ENCODE results near the gene SLC7A14.

Gene SLC7A14

GRCh38 chr3:170428095-170428494 is 157.8 kb downstream of the SLC7A14 start:
- Mint-ChIP-seq H3K27ac (no peak overlapping the region), H3K4me3 (no peak overlapping the region)

DNA sequence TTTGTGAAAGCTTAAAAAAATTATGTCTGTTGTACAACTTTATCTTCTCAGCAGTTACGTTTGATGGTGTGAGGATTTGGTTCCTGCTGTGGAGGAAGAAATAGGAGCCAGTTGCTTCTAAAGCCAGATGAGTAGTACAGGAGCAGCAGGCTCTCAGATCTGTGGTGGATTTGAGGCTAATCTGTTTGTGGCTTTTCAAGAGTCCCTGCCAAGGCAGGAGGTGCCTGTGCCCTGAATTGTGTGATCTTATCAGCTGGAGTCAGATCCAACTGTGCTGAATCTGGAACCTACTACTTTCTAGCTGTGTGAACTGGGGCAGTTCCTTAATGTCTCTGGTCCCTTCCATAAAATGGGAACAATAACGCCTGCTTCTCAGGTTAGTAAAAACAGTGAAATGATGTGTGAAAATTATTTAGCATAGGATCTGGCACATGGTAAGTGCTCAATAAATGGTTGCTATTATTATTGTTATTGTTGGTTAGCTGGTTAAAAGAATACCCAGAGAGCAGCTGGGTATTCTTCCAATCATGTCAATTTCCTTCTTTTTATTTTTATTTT is 159.6 kb downstream of the SLC7A14 start:
- H3K4me3 Mint-ChIP-seq = no peak overlapping the region
- no peak for ATAC-seq
- no peaks in the 10 kb centered on the region for H3K9me3 Mint-ChIP-seq
- H3K4me1 Mint-ChIP-seq = peaks cover 12% of the 10 kb centered on the region
- no peaks in the 10 kb centered on the region for H3K36me3 Mint-ChIP-seq
- H3K27me3 Mint-ChIP-seq = no peaks in the 10 kb centered on the region
- H3K27ac Mint-ChIP-seq = no peak overlapping the region

More at GRCh38 chr3:170428095-170428494, 157.8 kb downstream of the SLC7A14 start:
- Mint-ChIP-seq H3K9me3 (no peaks in the 10 kb centered on the region), H3K4me1 (peaks cover 6% of the 10 kb centered on the region), H3K36me3 (no peaks in the 10 kb centered on the region), H3K27me3 (no peaks in the 10 kb centered on the region)
- ATAC-seq = no peak

GRCh38 chr3:170425491-170426239 is 160.2 kb downstream of the SLC7A14 start:
- H3K27ac Mint-ChIP-seq = no peak overlapping the region
- no peak overlapping the region for H3K4me3 Mint-ChIP-seq
- H3K36me3 Mint-ChIP-seq = no peaks in the 10 kb centered on the region
- ATAC-seq = no peak
- peaks cover 14% of the 10 kb centered on the region for H3K4me1 Mint-ChIP-seq
- no peaks in the 10 kb centered on the region for H3K9me3 Mint-ChIP-seq
- H3K27me3 Mint-ChIP-seq = peaks cover 3% of the 10 kb centered on the region

DNA sequence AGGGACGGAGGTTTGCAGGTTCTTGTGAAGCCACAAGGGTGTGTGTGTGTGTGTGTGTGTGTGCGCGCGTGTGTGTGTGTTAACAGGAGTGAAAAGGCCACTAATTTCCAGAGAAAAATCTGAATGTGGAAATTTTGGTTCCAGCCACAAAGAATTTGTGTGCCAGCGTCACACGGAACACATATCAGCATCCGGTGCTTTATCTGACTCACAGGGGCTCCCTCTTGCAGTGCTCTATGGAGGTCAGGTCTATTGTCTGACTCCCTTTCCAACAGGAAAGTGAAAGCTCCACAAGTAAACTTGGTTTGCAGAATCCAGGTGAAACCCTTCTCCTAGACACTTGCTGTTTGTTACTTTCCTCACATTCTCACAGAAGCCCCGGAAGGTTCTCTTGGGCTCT is 161.0 kb downstream of the SLC7A14 start:
- Mint-ChIP-seq H3K36me3 (no peaks in the 10 kb centered on the region), H3K9me3 (no peaks in the 10 kb centered on the region), H3K27me3 (peaks cover 10% of the 10 kb centered on the region), H3K4me3 (no peak overlapping the region), H3K4me1 (peaks cover 22% of the 10 kb centered on the region), H3K27ac (no peak overlapping the region)
- ATAC-seq = no peak

- no peak overlapping the region for H3K27ac Mint-ChIP-seq
- peaks cover 28% of the 10 kb centered on the region for H3K27me3 Mint-ChIP-seq
- no peaks in the 10 kb centered on the region for H3K36me3 Mint-ChIP-seq
- no peaks in the 10 kb centered on the region for H3K9me3 Mint-ChIP-seq
- ATAC-seq = no peak
- no peak overlapping the region for H3K4me3 Mint-ChIP-seq
- H3K4me1 Mint-ChIP-seq = peaks cover 25% of the 10 kb centered on the region
Measured at GRCh38 chr3:170423001-170423615, 162.8 kb downstream of the SLC7A14 start.

- H3K27ac Mint-ChIP-seq = no peak overlapping the region
- H3K9me3 Mint-ChIP-seq = no peaks in the 10 kb centered on the region
- peaks cover 41% of the 10 kb centered on the region for H3K27me3 Mint-ChIP-seq
- H3K36me3 Mint-ChIP-seq = no peaks in the 10 kb centered on the region
- peaks cover 29% of the 10 kb centered on the region for H3K4me1 Mint-ChIP-seq
- no peak for ATAC-seq
- no peak overlapping the region for H3K4me3 Mint-ChIP-seq
Measured at GRCh38 chr3:170421758-170422157, 164.1 kb downstream of the SLC7A14 start.

- ATAC-seq = no peak
- Mint-ChIP-seq H3K27ac (no peak overlapping the region), H3K27me3 (peaks cover 41% of the 10 kb centered on the region), H3K4me3 (no peak overlapping the region), H3K9me3 (no peaks in the 10 kb centered on the region), H3K36me3 (no peaks in the 10 kb centered on the region), H3K4me1 (peaks cover 29% of the 10 kb centered on the region)
Measured at GRCh38 chr3:170421111-170421641, 164.7 kb downstream of the SLC7A14 start.

GRCh38 chr3:170420307-170420821 is 165.5 kb downstream of the SLC7A14 start:
- peaks cover 41% of the 10 kb centered on the region for H3K27me3 Mint-ChIP-seq
- H3K4me3 Mint-ChIP-seq = peak overlapping the region; percentile 33
- no peaks in the 10 kb centered on the region for H3K9me3 Mint-ChIP-seq
- H3K36me3 Mint-ChIP-seq = no peaks in the 10 kb centered on the region
- H3K27ac Mint-ChIP-seq = no peak overlapping the region
- ATAC-seq = no peak
- peaks cover 29% of the 10 kb centered on the region for H3K4me1 Mint-ChIP-seq

DNA sequence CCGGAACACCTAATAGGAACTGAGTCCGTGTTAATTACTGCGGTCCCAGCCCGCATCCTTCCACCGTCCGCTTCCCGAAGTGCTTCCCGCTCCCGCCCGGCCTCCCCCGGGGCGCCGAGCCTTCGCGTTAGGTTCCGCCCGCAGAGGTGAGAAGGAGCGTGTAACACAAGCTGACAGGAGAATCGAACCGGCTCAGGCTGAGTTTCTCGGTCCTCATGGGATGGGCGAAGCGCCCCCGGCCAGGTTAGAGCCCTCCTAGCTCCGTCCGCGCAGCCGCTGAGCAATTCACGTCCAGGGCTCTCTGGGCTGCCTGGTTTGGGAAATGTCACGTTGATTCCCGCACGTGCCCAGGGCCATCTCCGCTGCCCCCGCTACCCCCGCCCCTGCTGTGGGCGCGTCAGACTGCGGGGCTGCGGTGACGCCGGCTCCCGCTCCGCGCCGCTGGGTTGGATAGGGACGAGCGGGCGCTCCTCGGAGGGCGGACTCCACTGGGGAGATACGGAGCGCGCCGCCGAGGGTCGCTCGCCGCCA is 166.3 kb downstream of the SLC7A14 start:
- ATAC-seq = no peak
- Mint-ChIP-seq H3K27me3 (peaks cover 41% of the 10 kb centered on the region), H3K4me3 (peak overlapping the region; percentile 50), H3K9me3 (no peaks in the 10 kb centered on the region), H3K27ac (no peak overlapping the region), H3K36me3 (no peaks in the 10 kb centered on the region), H3K4me1 (peaks cover 29% of the 10 kb centered on the region)

DNA sequence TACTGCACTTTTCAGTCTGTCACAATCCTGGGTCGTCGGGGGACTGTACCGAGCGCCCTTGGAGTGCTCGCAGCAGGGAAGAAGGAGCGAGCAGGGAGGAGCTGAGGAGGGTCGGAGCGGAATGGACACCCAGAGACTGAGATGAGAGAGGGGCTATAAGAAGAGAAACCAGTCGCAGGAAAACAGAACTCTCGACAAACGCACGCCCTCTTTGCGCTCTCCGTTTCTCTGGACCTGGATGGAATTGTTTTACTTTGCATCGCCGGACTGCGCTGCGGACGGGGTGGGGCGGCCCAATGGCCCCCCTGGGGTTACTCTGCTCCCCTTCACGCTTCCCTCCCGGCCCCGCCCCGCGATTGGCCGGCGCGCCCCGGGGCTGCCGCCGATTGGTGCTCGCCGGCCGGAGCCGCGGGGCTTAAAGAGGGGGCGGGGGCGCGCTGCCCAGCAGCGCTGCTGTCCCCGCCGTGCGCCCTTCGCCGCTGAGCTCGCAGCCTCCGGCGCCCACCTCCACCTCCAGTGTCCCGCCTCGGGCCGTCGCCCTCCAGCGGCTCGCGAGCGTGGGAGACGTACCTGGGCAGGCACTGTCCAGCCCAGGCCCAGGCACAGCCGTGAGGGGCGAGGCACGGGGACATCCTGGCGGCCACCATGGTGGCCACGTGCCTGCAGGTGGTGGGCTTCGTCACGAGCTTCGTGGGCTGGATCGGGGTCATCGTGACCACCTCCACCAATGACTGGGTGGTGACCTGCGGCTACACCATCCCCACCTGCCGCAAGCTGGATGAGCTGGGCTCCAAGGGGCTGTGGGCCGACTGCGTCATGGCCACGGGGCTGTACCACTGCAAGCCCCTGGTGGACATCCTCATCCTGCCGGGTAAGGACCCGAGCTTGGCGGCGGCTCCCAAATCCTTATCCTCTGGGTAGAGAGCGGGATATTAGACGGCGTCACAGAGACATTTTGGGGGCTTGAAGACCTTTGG is 167.2 kb downstream of the SLC7A14 start, which contains the start of gene CLDN11:
Gene CLDN11 (plus strand): TSS at position 447 of the 977 bp plus-strand sequence. CDS start 199 bp downstream, at position 646.
- Mint-ChIP-seq H3K27ac (peak within 1 kb of the TSS; percentile 41), H3K36me3 (no peaks in the 10 kb centered on the region), H3K4me3 (peak within 1 kb of the TSS; percentile 82), H3K9me3 (no peaks in the 10 kb centered on the region), H3K4me1 (peaks cover 29% of the 10 kb centered on the region), H3K27me3 (peaks cover 41% of the 10 kb centered on the region)
- peak; percentile 40 for ATAC-seq

- Mint-ChIP-seq H3K27ac (no peak overlapping the region), H3K4me1 (peaks cover 29% of the 10 kb centered on the region), H3K36me3 (no peaks in the 10 kb centered on the region), H3K27me3 (peaks cover 41% of the 10 kb centered on the region), H3K9me3 (no peaks in the 10 kb centered on the region), H3K4me3 (no peak overlapping the region)
- ATAC-seq = no peak
Measured at GRCh38 chr3:170417090-170417489, 168.8 kb downstream of the SLC7A14 start.

- ATAC-seq = peak; percentile 65
- Mint-ChIP-seq H3K4me3 (no peak overlapping the region), H3K9me3 (no peaks in the 10 kb centered on the region), H3K27me3 (peaks cover 24% of the 10 kb centered on the region), H3K36me3 (no peaks in the 10 kb centered on the region), H3K27ac (no peak overlapping the region), H3K4me1 (peaks cover 10% of the 10 kb centered on the region)
Measured at GRCh38 chr3:170414202-170414663, 171.6 kb downstream of the SLC7A14 start.

DNA sequence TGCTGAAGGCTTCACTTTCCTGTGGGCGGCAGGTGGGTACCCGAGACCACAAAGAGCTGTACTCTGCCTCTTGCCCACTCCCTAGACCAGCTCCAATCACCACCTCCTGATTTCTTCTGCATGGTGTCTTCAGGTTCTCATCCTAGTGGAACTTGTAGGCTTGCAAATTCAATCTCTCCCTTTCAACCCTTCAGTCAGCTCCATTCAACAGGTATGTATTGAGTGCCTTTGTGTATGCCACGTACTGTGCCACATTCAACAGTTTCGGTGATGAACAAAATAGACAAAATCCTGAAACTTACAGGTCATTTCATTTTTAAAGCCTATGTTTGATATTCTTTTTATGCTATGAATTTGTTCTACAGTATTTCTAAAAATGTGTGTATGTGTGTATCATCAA is 172.6 kb downstream of the SLC7A14 start:
- Mint-ChIP-seq H3K4me1 (peaks cover 6% of the 10 kb centered on the region), H3K9me3 (no peaks in the 10 kb centered on the region), H3K27ac (no peak overlapping the region), H3K4me3 (no peak overlapping the region), H3K36me3 (no peaks in the 10 kb centered on the region), H3K27me3 (peaks cover 15% of the 10 kb centered on the region)
- no peak for ATAC-seq

DNA sequence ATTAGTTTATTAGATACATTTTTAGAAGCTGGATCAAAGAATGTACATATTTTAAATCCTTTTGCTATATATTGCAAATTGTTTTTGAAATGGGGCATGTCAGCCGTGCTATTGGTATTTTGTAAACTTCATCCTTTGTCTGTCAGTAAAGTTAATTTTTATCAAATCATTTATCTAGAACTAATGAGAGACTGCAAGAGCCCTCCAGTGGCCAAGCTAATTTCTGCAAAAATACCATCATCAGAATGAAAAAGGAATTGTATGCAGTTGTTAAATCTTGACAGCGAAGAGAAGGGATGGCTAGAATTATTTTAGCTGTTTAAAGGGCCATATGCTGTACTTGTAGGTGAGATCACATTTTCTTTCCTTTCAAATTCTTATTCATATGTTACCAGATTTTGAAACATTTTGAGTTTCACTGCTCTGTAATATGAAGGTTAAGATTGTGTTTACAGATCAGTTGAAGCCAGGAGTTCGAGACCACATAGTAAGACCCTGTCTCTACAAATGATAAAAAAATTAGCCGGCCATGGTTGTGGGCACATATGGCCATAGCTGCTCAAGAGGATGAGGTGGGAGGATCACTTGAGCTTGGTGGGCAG is 175.3 kb downstream of the SLC7A14 start:
- Mint-ChIP-seq H3K27ac (no peak overlapping the region), H3K36me3 (no peaks in the 10 kb centered on the region), H3K27me3 (no peaks in the 10 kb centered on the region), H3K9me3 (no peaks in the 10 kb centered on the region), H3K4me3 (no peak overlapping the region), H3K4me1 (no peaks in the 10 kb centered on the region)
- ATAC-seq = no peak
